HG03045 (cell line): ENCODE measurements around the gene GPHA2.
"Not testable (repeated sequence)": the region's sequence is repeated elsewhere in the genome, so short reads cannot be mapped to it uniquely, and the experiment has no call there.

ENCODE experiments used
- ATAC-seq: cut with Tn5 transposase; IDR thresholded peaks from one replicate; pipeline ENCODE4 v1.9.1; 2021; ENCODE audit warnings: mild to moderate bottlenecking, moderate library complexity; ENCODE audit not compliant: unreplicated experiment

GPHA2 gene, protein sequence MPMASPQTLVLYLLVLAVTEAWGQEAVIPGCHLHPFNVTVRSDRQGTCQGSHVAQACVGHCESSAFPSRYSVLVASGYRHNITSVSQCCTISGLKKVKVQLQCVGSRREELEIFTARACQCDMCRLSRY

DNA sequence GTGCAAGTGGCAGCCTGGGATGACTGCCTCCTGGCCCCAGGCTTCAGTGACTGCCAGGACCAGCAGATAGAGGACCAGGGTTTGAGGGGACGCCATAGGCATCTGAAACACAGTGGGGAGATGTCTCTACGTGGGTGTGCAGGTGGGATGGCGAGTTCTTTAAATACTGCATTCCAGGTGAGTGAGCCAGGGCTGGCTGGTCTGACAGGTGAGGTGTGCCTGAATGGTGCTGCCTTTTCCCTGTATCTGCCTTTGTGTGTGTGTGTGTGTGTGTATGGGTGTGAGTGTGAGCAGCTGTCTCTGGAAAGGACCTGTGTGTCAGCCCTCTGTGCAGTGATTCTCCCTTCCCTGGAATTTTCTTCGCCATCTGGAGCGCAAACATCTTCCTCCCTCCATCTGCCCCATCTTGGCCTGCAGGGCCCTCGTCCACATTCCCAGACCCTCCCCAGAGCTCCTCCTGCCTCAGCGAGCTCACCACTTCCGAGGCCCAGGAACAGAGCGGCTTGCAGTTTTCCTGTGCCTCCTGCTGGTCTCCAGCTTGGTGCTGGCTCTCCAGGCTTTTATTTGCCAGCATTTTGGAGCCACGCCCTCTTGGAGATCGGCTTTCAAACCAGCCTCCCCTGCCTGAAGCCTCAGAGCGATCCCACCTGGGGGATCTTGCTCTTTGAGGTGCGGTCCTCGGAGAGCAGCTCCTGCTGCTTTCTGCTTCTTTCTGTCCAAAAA is at the start of gene GPHA2:
GPHA2 (minus strand) TSS at position 535 of the 723 bp plus-strand sequence; CDS start at position 102, 433 bp downstream.
- ATAC-seq: no peak

DNA sequence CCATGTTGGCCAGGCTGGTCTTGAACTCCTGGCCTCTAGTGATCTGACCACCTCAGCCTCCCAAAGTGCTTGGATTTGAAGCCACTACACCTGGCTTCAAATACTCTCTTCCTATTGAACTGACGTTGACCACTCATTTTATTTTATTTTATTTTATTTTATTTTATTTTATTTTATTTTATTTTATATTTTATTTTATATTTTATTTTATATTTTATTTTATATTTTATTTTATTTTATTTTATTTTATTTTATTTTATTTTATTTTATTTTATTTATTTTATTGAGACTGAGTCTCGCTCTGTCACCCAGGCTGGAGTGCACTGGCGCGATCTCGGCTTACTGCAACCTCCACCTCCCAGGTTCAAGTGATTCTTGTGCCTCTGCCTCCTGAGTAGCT is 47.6 kb upstream of the GPHA2 start:
- ATAC-seq: not testable (repeated sequence)

DNA sequence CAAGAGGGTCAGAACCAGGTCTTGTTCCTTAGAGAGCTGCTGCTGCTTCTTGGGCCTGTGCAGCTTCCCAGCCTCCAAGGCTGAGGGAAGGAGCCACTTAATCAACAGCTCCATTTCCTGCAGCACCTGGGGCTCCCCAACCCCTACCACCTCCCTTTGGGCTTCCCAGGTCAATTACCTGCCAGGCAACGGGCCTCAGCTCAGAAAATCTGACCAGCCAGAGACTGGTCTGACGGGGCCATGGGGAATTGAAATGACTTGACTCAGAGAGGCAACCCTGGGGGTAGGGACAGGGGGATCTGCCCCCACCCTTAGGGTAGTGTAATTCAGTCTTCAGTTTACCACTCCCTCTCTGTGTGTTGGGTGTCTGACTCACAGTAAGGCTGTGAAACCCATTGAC is 41.0 kb upstream of the GPHA2 start:
- ATAC-seq: no peak

DNA sequence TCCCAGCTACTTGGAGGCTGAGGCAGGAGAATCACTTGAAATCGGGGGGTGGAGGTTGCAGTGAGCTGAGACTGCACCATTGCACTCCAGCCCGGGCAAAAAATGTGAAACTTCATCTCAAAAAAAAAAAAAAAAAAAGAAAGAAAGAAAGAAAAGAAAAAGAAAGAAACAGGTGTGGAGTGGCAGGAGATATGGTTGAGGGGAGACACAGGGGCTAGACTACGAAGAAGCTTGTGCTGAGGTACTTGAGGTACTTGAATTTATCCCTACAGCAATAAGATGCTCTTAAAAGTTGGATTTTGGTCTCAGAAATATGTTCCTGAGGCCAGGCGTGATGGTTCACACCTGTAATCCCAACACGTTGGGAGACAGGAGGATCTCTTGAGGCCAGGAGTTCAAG is 38.4 kb upstream of the GPHA2 start:
- ATAC-seq: no peak

DNA sequence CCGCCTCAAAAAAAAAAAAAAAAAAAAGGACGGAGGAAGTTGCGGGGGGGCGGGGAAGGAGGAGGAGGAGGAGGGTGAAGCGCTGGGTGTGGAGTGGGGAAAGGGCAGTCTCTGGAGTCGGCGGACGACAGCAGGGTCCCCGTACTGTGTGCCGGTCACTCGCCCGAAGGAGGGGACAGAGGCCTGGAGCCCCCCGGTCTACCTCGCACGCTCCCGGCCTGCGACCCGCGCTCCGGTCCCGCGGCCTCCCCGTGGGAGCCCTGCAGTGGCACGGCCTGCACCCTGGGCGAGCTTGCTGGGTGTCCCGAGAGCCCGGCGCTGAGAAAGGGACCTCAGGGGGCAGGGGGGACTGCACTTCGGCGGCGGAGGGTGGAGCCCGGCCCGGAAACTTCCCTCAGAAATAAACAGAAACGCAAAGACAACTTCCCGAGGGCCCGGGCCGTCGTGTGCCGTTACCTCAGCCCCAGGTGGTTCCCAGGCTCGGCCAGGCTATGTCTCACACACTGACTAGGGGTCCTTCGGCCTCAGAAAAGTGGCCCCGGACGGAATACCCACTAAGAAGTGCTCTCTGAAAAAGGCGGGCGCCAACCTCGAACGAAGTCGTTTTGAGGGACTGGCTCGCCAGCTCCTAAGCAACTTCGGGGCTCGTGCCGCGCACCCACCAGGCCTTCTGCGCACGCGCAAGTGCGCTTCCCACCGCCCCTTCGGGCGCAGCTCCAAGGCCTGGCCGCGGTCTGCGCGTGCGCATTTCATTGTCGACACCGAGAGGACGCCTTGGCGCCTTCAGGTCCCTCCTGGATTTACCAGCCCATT is 35.9 kb upstream of the GPHA2 start, which contains the start of gene MAJIN:
MAJIN (minus strand) TSS at position 688 of the 813 bp plus-strand sequence. CDS start 12,703 bp downstream, outside the sequence.
- ATAC-seq: no peak

DNA sequence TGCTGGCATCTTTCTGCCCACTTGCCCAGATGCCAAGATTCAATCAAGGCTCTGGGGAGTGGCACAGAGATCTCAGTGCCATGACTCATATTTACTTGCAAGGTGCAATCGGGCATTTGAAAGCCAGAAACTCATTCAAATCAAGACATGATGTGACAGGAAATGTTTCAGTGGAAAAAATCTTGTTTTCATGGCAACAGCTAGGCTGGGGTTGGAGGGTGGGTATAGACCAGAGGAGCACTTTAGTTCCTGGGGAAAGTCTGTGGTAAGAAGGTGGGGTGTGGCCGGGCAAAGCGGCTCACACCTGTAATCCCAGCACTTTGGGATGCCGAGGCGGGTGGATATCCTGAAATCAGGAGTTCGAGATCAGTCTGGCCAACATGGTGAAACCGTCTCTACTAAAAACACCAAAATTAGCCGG is 35.0 kb upstream of the GPHA2 start:
- ATAC-seq: no peak

DNA sequence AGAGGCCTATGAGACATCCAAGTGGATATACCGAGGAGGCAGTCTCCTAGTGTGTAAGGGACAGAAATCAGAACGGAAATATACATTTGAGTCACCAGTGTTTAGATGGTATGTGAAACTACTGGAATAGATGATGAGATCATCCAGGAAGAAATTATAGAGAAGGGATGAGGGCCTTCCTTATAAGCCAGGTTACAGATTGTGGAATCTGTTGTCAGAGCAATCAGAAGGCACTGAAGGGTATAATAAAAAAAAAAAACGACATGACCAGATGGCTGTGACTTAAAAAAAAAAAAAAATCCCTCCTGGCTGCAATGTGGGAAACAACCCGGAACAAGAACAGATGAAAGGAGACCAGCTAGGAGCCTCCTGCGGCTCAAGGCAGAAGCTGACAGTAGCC is 33.5 kb upstream of the GPHA2 start:
- no peak for ATAC-seq

DNA sequence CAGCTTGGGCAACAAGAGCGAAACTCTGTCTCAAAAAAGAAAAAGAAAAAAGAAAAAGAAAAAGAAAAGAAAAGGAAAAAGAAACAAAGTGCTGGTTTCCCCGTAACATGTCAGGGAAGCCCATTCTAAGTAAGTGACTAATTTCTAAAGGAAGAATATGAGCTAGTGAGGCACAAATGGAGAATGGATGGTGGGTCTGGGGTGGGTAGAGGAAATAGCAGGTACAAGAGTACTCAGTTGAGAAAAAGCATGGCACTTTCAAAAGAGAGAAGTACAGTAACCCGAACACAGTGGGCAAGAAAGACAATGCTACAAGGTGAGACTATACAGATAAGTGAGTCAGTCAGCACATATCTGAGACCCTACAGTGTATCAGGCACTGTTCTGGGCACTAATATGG is 31.7 kb upstream of the GPHA2 start:
- ATAC-seq: no peak

DNA sequence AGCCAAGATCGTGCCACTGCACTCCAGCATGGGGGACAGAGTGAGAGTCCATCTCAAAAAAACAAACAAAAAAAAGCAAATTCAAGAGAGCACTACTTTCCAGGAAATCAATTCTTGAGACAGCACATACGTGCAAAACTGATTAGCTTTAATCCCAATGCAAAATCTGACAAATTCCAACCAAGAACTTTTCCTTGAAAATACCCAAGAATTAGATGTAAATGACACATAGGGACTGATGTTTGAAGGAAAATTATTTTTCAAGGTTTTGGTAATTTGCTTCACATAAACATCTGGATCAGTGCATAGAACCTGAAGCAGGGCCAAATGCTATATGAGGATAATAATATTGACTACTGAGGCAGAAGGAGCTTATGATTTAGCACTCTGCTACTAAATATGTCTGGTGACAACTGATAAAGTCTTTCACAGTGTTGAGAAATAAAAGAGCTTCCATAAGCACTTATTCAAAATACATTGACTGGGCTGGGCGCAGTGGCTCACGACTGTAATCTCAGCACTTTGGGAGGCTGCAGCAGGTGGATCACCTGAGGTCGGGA is 27.5 kb upstream of the GPHA2 start:
- ATAC-seq: no peak

DNA sequence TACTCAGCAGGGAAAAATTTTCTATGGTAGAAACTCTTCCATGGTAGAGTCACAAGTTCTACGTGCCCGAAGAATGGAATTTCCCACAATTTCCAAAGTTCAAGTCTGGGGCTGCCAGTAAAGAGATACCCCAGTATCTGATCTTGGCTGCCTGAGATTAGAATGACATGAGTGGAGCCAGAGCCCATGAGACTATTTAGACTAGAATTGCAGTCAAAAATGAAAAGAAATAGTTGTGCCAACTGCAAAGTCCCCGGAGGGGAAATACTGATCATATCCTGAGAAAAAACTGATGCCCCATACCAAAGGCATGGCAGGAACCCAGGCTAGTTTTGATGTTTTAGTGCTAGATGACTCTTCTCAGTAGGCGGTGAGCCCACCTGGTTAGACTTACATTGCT is 25.0 kb upstream of the GPHA2 start:
- ATAC-seq: no peak

DNA sequence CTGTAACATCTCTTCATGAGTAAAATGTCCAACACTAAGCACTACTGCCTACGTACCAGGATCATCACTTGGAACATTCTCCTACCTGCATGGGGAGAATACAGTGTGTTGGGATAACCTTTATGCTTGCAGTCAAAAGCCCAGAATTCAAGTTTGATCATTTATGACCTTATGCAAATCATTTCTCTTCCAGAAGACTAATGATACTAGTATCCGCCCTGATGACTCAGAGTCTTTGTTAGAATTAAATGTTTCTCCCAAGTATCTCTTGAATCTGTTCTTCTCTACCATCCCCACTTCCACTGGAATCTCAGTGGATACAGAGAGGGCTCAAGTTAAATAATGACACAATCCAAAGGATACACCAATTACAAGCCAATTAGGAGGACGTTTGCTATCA is 23.8 kb upstream of the GPHA2 start:
- no peak for ATAC-seq

DNA sequence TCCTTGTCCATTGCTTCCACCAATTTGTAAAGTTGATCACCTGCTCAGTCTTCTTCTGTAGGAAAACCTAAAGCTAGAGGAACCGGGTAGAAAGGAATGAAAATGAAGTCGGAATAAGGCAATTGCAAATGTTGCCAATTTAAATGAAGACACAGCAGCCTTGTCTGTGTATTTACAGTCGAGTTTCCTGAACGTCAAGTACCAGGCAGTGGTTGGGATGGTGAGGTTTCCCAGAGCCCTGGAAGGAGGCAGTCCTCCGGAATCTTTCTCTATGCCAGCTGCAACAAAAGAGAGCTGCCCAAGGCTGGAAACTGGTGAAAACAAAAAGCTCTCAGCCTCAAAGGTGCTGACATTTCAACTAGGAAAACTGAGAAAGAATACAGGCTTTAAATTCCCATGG is 18.5 kb upstream of the GPHA2 start:
- ATAC-seq: no peak

DNA sequence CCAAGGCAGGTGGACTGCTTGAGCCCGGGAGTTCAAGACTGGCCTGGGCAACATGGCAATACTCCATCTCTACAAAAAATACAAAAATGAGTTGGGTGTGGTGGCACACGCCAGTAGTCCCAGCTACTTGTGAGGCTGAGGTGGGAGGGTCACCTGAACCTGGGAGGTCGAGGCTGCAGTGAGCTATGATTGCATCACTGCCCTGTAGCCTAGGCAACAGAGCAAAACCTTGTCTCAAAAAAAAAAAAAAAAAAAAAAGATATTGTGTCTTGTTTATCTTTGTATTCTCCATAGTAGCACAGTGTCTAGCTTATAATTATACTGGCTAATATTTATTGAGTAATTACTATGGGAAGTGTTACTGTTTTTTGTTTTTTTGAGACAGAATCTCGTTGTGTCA is 15.8 kb upstream of the GPHA2 start:
- no peak for ATAC-seq

DNA sequence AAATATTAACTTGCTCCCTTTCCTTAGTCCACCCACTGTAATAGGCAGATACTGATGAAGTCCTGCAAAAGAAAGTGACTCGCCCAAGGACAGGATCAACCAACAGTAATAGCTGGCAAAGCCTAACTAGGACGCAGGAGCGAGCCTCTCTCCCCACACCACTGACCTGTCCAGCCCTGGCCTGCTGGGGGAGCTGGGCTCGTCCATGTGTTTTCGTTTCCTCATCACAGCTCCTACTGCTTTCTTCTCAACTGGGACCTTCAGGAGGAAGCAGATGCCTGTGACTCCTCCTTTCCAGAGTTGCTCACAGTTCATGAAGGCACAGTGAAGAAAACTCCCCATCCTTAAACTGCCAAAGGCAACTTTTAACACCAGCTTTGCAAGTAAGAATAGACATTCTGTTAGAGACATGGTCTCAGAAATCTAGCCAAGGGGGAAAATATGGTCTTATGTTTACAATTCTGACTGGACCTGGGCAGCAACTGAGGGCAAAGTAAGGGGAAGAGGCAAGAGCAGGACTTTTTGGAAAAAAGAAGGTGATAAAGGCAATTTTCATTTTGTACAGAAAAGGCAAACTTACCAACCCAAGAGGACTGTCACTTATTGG is 11.6 kb upstream of the GPHA2 start:
- ATAC-seq: no peak

DNA sequence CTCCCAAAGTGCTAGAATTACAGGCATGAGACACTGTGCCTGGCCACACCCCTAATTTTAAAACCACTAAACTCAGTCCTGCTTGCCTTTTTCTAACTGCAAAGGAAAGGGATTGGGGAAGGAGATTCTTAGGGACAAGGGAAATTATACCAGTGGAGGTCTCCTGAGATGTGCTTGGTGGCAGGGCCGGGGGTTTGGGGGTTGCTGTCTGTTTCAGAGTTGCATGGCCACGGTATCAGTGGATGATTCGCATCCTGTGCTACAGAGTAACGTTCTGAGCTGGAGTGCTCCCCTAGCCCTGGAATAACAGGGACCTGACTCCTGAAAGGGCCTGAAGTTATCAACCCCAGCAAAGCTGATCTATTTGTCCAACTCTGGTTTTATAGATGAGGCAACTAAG is 846 bp upstream of the GPHA2 start:
- no peak for ATAC-seq

DNA sequence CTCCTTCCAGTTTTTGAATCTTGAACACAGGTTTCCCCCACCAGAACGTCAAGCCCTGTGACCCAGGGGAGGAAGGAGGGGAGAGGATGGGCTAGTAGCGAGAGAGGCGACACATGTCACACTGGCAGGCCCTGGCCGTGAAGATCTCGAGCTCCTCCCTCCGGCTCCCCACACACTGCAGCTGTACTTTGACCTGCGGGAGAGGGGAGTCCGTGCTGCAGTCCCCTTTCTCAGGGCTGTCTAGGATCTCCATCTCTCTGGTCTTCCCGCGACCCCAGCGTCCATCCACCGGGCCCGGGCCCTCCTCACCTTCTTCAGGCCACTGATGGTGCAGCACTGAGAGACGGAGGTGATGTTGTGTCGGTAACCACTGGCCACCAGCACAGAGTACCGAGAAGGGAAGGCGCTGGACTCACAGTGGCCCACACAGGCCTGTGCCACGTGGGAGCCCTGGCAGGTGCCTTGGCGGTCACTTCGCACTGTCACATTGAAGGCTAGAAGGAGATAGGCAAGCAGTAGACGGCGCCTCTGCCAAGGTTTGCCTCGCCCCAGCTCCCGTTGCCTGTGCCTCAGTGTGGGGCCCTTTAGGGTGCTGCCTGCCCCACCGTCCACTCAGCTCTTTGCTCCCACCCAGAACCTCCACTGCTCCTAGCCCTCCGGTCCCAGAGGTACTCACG is 873 bp downstream of the GPHA2 start:
- ATAC-seq: no peak

DNA sequence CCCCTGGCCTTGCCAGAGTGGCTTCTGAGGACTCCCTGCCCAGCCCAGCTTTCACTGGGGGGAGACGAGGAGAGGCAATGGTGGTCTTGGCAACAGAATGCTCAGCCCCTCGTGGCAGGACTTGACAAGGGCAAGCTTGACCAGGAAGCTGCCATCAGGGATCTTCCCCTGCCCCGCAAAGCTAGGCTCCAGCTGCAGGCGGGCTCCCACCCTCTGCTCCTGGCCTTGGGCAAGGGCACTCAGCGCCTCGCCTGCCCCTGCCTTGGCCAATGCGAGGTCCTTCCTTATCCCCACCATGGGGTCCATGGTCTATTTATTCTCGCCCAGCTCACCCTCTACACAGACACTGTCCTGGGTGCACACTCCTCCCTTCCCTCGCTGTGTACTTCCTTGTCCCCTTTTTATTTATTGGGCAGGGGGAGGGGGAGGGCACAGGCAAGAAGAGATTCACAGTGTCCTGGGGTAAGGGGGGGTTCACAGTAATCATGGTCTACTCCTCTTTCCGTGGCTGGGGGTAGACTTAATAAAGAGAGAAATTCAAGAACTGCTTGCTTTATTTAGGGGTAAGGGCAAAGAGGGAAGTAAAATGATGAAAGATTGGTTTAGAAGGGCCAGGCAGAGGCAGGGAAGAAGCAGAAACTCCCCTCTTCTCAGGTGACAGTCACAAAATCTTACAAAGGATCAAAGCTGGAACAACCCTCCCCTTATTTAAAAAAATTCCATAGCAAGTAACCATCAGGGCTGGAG is 1.6 kb downstream of the GPHA2 start:
- ATAC-seq: no peak

DNA sequence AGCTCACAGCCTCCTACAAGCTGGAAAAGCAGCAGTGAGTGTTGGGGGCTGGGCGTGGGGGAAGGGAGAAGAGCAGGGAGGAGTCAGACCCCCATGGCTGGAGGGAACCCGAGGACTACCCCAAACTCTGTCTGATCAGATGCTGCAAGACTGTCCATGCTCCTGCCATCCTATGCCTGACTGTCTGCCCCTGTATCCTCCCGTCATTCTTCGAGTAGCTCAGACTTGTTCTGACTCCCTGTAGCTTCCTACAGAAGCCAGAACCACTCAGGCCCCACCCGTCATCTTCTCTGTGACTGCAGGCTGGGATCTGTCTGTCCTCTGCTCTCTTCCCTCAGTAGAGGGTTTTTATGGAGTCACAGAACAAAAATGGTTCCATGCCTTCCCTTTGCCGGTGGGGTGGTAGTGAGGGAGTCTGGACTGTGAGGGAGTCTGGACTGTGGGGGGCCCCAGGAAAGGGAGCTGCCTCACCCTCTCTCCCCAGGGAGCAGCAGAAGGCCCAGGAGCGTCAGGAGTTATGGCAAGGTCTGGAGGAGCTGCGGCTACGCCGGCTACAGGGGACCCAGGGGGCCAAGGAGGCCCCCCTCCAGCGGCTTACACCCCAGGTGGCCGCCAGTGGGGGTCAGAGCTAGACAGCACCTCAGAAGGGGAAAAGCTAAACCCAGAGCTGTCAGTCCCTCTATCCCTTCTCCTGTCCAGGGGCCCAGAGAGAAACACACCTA is 2.3 kb downstream of the GPHA2 start:
- no peak for ATAC-seq

DNA sequence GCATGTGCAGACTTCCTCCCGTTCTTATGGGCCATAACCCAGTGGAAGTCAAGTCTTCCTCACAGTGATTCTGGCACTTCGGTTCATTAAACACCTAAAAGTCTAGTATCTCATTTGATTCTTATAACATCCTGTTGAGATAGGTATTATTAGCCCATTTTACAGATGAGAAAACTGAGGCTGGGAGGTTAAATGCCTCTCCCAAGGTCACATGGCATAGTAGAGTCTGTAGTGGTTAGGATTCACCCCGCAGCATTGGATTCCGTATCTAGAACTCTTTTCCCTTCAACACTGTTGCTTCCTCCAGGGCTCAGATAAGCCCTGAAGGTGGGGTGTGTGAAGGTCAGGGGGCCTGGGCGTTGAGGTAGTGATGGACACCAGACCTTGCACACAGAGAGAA is 3.4 kb downstream of the GPHA2 start:
- no peak for ATAC-seq
